T-cell (primary cell): ENCODE data around the gene MYH6. TPM values are rescaled to one million over a fixed set of nuclear protein-coding genes. Genes with fewer than 3 reads are reported as not detected.

Experiments used
- ATAC-seq, 4 experiments: fragments of 200-7000 bp in 3 of 4; fragments of 150-1000 bp in 1 of 4; cut with Tn5 transposase; replicated peaks in 1 of 4; 1 replicate in 3 of 4; 2 replicates in 1 of 4; pipeline ENCODE4 v1.10.0; 2021; ENCODE audit warnings: moderate library complexity in 3 of 4, mild to moderate bottlenecking in 2 of 4, moderate number of reproducible peaks in 1 of 4
- CTCF ChIA-PET, 2 donors: fragments of 300-600 bp; sonication (Branson Sonifier 250); formaldehyde crosslinking; loops; one replicate each; lab custom pipeline; 2022; ENCODE audit warnings: antibody characterized with exemption in 2 of 2; lab: Charles Lee
- POLR2A ChIA-PET, 2 donors: fragments of 300-600 bp; sonication (Branson Sonifier 250); formaldehyde crosslinking; loops; one replicate each; lab custom pipeline; 2022; ENCODE audit warnings: antibody characterized with exemption in 2 of 2; lab: Charles Lee
- DNase-seq, 35 experiments: peaks; one replicate each; pipeline versions ENCODE4 v3.0.0 to v3.0.0-alpha.2; 2013 to 2023
- H3K27ac ChIP-seq: one replicate; pipeline ENCODE4 v1.5.1; 2013; ENCODE audit warnings: low read length
- H3K27me3 ChIP-seq, 2 experiments: replicated peaks in 1 of 2; 1 replicate in 1 of 2; 2 replicates in 1 of 2; pipeline versions ENCODE4 v1.6.1 to v1.7.0; 2013; ENCODE audit warnings: low read length in 1 of 2, mixed read lengths in 1 of 2; ENCODE audit not compliant: control insufficient read depth in 2 of 2, insufficient read depth in 2 of 2; ENCODE audit errors: extremely low read depth in 1 of 2
- H3K36me3 ChIP-seq, 2 donors: 1 replicate in 1 of 2; 2 replicates in 1 of 2; pipeline versions ENCODE4 v1.6.1 to v1.7.0; 2013; ENCODE audit warnings: low read length in 1 of 2; ENCODE audit not compliant: control insufficient read depth in 2 of 2, insufficient read depth in 1 of 2; ENCODE audit errors: extremely low read depth in 1 of 2
- H3K4me1 ChIP-seq, 2 experiments: 1 replicate in 1 of 2; 2 replicates in 1 of 2; pipeline versions ENCODE4 v1.6.1 to v1.7.0; 2013; ENCODE audit warnings: low read length in 2 of 2, mixed read lengths in 1 of 2; ENCODE audit not compliant: insufficient read depth in 2 of 2, control insufficient read depth in 1 of 2; ENCODE audit errors: extremely low read depth in 1 of 2
- H3K4me3 ChIP-seq, 2 donors: 1 replicate in 1 of 2; 2 replicates in 1 of 2; pipeline versions ENCODE4 v1.5.1 to v1.7.0; 2013; ENCODE audit warnings: mild to moderate bottlenecking in 2 of 2, low read length in 1 of 2, moderate library complexity in 1 of 2; ENCODE audit not compliant: control insufficient read depth in 1 of 2; ENCODE audit errors: extremely low read depth in 1 of 2
- H3K9me3 ChIP-seq: 2 replicates; pipeline ENCODE4 v1.7.0; 2013
- H3K27ac Mint-ChIP-seq, 2 donors: one replicate each; pipeline ENCODE4 v1.8.0; 2020 to 2021; ENCODE audit warnings: mild to moderate bottlenecking in 2 of 2, mixed read lengths in 2 of 2
- H3K27me3 Mint-ChIP-seq, 2 donors: one replicate each; pipeline ENCODE4 v1.8.0; 2021 to 2022; ENCODE audit warnings: mixed read lengths in 2 of 2
- H3K36me3 Mint-ChIP-seq: one replicate; pipeline ENCODE4 v1.8.0; 2021; ENCODE audit warnings: mixed read lengths
- H3K4me1 Mint-ChIP-seq, 3 donors: one replicate each; pipeline ENCODE4 v1.8.0; 2020 to 2022; ENCODE audit warnings: mixed read lengths in 3 of 3, mild to moderate bottlenecking in 1 of 3
- H3K4me3 Mint-ChIP-seq, 3 donors: one replicate each; pipeline ENCODE4 v1.8.0; 2020 to 2022; ENCODE audit warnings: mild to moderate bottlenecking in 3 of 3, mixed read lengths in 3 of 3, moderate library complexity in 3 of 3
- H3K9me3 Mint-ChIP-seq, 3 donors: one replicate each; pipeline ENCODE4 v1.8.0; 2020 to 2022; ENCODE audit warnings: mixed read lengths in 3 of 3
- WGBS: methylation state at CpG from one replicate; pipeline ENCODE4 v1.1.5; 2013; ENCODE audit warnings: missing lambda C conversion rate; ENCODE audit not compliant: insufficient coverage; 5-methylcytosine and 5-hydroxymethylcytosine counted together
- total RNA-seq, 35 experiments: library from RNA in 6 of 35; stranded (reverse) in 6 of 35; fragments of 120-200 nt in 1 of 35; gene quantifications; one replicate each; pipeline versions ENCODE4 v1.2.1 to v1.2.4 and lab custom pipeline; 2013 to 2026

MYH6 gene
- total RNA-seq, 5 donors from 2014 or later (not counting 1 experiment from before 2014, with no cell fraction given) = not detected

DNA sequence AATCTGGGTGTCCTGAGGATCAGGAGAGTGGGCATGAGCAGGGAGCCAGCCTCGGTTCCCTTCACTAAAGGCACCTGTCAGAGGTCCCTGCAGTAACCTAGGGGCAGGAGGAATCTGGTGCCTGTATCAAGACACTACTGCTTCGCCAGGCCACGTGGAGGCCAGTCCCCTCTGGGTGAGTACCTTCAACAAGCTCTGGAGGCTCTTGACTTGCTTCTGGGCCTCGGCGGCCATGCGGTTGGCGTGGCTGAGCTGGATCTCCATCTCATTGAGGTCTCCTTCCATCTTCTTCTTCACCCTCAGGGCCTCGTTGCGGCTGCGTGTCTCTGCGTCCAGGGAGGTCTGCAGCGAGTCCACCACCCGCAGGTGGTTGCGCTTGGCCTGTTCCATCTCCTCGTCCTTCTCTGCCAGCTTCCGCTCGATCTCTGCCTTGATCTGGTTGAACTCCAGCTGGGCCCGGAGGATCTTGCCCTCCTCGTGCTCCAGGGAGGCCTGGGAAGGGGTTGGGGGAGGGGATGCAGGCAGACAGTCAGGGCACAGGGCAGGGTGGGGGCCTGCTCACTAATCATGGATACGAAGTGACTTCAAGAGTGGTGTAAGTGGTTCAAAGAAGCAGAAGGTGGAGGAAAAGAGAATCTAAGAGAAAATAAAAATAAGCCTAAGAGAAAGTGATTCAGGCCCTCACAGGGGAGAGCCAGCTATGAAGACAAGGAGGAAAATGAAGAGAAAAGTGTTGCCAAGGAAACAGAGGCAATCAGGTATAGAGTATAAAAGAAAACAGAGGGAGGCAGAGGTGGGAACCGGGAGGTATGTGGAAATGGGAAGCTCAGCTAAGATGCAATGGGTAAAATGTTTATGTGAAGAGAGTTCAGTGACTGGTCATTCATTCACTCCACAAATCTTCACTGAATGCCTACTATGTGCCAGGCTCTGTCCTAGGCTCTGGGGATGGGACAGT, 8.0 kb upstream of the MYH6 start:
- Mint-ChIP-seq H3K9me3 (no peaks in the 10 kb centered on the region), H3K4me1 (no peaks in the 10 kb centered on the region), H3K4me3 (no peak overlapping the region), H3K27ac (no peak overlapping the region), H3K27me3 (peaks cover 10 to 19% of the 10 kb centered on the region in 2 donors), H3K36me3 (no peaks in the 10 kb centered on the region)
- POLR2A ChIA-PET = interaction anchor here in 1 of 2 donors (0.5 kb wide), 1 partner anchor 8 kb away, joined by 3 read pairs; no protein-coding TSS in a partner anchor
- H3K4me1 ChIP-seq = no peaks in the 10 kb centered on the region
- ATAC-seq (no peak), DNase-seq (no peak)
- WGBS = 76% methylated on average over 13 of the region's 21 CpGs
- H3K36me3 ChIP-seq = no peaks in the 10 kb centered on the region
- H3K4me3 ChIP-seq = no peak overlapping the region
- no peak overlapping the region for H3K27ac ChIP-seq
- peaks cover 0 to 35% of the 10 kb centered on the region in 2 experiments for H3K27me3 ChIP-seq
- H3K9me3 ChIP-seq = no peaks in the 10 kb centered on the region
- CTCF ChIA-PET = no interaction called here

DNA sequence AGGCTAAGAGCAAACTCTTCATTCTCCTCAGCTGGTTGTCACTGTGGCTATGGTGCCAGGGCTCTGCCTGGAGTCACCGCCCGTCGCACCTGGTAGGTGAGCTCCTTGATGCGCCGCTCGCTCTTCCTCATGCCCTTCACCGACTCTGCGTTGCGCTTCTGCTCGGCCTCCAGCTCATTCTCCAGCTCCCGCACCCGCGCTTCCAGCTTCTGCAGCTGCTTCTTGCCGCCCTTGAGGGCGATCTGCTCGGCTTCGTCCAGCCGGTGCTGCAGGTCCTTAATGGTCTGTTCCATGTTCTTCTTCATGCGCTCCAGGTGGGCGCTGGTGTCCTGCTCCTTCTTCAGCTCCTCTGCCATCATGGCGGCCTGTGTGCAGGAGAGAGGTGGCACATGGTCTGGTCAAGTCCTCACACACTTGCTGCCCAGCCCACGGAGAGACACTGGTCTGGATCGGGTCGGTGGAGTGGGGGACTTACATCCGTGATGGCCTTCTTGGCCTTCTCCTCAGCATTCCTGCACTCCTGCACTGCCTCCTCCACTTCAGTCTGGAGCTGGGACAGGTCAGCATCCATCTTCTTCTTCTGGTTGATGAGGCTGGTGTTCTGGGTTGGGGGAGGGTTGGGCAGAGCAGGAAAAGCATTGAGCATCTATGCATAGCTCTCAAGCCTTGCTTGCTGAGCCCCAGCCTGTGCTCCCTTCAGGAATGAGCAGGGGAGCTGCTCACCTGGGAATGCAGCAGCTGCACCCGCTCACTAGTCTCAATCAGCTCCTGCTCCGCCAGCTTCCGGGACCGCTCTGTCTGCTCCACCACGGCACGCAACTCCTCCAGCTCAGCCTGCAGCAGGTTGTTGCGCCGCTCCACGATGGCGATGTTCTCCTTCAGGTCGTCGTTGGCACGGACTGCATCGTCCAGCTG, 7.1 kb upstream of the MYH6 start:
- peaks cover 0 to 42% of the 10 kb centered on the region in 2 experiments for H3K27me3 ChIP-seq
- H3K36me3 ChIP-seq = no peaks in the 10 kb centered on the region
- ATAC-seq (no peak), DNase-seq (no peak)
- H3K9me3 Mint-ChIP-seq = no peaks in the 10 kb centered on the region
- no peaks in the 10 kb centered on the region for H3K4me1 Mint-ChIP-seq
- no peak overlapping the region for H3K4me3 ChIP-seq
- peaks cover 10 to 17% of the 10 kb centered on the region in 2 donors for H3K27me3 Mint-ChIP-seq
- no peak overlapping the region for H3K27ac ChIP-seq
- no peak overlapping the region for H3K27ac Mint-ChIP-seq
- POLR2A ChIA-PET = interaction anchor here in 1 of 2 donors (0.5 kb wide), 1 partner anchor 9 kb away, joined by 3 read pairs; no protein-coding TSS in a partner anchor
- H3K4me1 ChIP-seq = no peaks in the 10 kb centered on the region
- CTCF ChIA-PET = no interaction called here
- WGBS = 88% methylated on average over 35 of the region's 39 CpGs
- no peak overlapping the region for H3K4me3 Mint-ChIP-seq
- H3K36me3 Mint-ChIP-seq = no peaks in the 10 kb centered on the region
- H3K9me3 ChIP-seq = no peaks in the 10 kb centered on the region

DNA sequence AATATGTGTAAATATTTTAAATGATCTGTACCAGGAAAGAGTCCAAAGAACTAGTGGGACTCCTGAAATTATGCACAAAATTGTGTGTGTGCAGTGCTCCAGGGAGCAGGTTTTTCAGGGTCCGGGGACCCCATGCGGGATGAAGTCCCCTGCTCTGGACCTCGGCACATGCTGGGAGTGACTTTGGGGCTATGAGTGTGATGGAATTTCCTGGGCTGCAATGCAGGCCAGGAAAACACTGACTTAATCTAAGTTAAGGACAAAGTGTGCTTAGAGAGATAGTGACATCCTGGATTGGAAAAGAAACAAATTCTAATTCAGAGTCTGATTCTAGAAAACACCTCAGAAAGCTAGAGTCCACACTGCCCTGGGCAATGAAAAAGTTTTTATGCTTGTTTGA, 6.2 kb upstream of the MYH6 start:
- ChIA-PET POLR2A (no interaction called here), CTCF (no interaction called here)
- WGBS = 72% methylated on average over 3 of the region's 3 CpGs
- Histone ChIP-seq H3K9me3 (no peaks in the 10 kb centered on the region), H3K4me1 (no peaks in the 10 kb centered on the region), H3K27ac (no peak overlapping the region), H3K36me3 (no peaks in the 10 kb centered on the region), H3K27me3 (peaks cover 0 to 44% of the 10 kb centered on the region in 2 experiments), H3K4me3 (no peak overlapping the region)
- no peak overlapping the region for H3K27ac Mint-ChIP-seq
- H3K36me3 Mint-ChIP-seq = no peaks in the 10 kb centered on the region
- no peaks in the 10 kb centered on the region for H3K9me3 Mint-ChIP-seq
- ATAC-seq = no peak
- no peaks in the 10 kb centered on the region for H3K4me1 Mint-ChIP-seq
- DNase-seq = no peak
- no peak overlapping the region for H3K4me3 Mint-ChIP-seq
- H3K27me3 Mint-ChIP-seq = peaks cover 10 to 12% of the 10 kb centered on the region in 2 donors

DNA sequence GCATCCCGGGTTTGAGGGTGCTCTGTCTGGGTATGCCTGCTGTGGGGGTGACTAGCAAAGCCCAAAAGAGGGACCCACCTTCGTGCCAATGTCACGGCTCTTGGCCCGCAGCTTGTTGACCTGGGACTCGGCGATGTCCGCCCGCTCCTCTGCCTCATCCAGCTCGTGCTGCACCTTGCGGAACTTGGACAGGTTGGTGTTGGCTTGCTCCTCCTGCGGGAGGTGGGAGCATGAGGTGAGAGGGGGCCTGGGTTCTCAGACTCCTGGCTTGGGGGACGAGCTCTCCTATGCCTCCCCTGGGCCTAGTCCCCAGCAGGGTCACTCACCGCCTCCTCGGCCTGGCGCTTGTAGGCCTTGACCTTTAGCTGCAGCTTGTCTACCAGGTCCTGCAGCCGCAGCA, 5.6 kb upstream of the MYH6 start:
- H3K27me3 ChIP-seq = peaks cover 0 to 41% of the 10 kb centered on the region in 2 experiments
- H3K36me3 Mint-ChIP-seq = no peaks in the 10 kb centered on the region
- CTCF ChIA-PET = no interaction called here
- H3K9me3 ChIP-seq = no peaks in the 10 kb centered on the region
- POLR2A ChIA-PET = no interaction called here
- no peaks in the 10 kb centered on the region for H3K4me1 Mint-ChIP-seq
- WGBS = 87% methylated on average over 12 of the region's 16 CpGs
- ATAC-seq (no peak), DNase-seq (no peak)
- no peak overlapping the region for H3K27ac ChIP-seq
- no peaks in the 10 kb centered on the region for H3K4me1 ChIP-seq
- H3K27ac Mint-ChIP-seq = no peak overlapping the region
- H3K4me3 Mint-ChIP-seq = no peak overlapping the region
- H3K9me3 Mint-ChIP-seq = no peaks in the 10 kb centered on the region
- no peaks in the 10 kb centered on the region for H3K36me3 ChIP-seq
- H3K27me3 Mint-ChIP-seq = peaks cover 12 to 14% of the 10 kb centered on the region in 2 donors
- H3K4me3 ChIP-seq = no peak overlapping the region

DNA sequence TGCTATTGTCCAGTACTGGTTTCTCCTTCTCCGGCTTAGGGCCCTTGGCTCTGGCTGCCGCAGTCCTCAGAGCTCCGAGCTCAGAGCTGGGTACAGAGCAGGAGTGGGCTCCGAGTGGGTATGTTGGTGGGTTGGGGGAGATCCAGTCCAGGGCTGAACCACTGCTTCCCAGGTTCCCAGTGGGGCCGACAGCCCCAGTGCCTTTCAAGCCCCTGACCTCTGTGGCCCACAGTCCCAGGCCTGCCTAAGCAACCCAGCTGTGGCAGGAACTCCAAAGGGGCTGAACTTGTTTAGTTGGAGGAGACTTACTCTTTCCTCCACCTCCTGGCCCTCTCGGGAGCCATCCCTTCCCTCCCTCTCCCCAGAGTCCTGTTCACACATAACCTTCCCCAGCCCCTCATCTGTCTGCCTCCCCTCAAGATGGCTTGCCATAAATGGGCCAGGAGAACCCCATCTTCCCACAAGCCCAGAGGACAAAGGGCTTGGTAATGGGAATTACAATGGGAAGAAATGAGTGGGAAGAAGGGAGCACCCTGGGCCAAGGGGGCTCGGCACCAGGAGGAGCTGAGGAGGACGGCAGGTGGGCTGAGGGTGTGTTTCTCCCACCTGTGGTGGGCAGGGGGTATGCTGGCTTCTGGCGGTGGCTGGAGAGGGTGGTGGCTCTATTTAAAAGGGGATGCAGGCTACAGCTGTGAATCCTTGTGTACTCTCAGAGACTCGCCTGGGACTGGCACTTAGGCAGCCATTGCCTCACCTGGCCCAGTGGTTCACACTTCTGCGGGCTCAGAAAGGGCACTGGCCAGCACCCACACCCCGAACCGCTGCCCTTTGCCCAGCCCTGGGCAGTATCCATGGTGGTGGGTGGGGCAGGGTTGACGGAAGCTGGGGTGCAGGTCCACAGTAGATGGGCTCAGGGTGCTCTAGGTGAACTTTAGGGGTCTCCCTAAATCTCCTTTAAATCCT, 3.8 kb upstream of the MYH6 start:
- H3K36me3 ChIP-seq = no peaks in the 10 kb centered on the region
- no peaks in the 10 kb centered on the region for H3K36me3 Mint-ChIP-seq
- no peak overlapping the region for H3K27ac Mint-ChIP-seq
- ATAC-seq (no peak), DNase-seq (no peak)
- H3K27me3 ChIP-seq = peaks cover 0 to 43% of the 10 kb centered on the region in 2 experiments
- H3K4me3 ChIP-seq = no peak overlapping the region
- 76% methylated on average over 10 of the region's 14 CpGs for WGBS
- no peaks in the 10 kb centered on the region for H3K9me3 Mint-ChIP-seq
- no peaks in the 10 kb centered on the region for H3K9me3 ChIP-seq
- ChIA-PET POLR2A (no interaction called here), CTCF (no interaction called here)
- H3K4me1 ChIP-seq = no peaks in the 10 kb centered on the region
- H3K4me3 Mint-ChIP-seq = no peak overlapping the region
- H3K4me1 Mint-ChIP-seq = no peaks in the 10 kb centered on the region
- no peak overlapping the region for H3K27ac ChIP-seq
- H3K27me3 Mint-ChIP-seq = peaks cover 14 to 22% of the 10 kb centered on the region in 2 donors
